Measurements from ENCODE around the gene UPK1A.
"Not testable (repeated sequence)": the region's sequence is repeated elsewhere in the genome, so short reads cannot be mapped to it uniquely, and the experiment has no call there.

The UPK1A gene

DNA sequence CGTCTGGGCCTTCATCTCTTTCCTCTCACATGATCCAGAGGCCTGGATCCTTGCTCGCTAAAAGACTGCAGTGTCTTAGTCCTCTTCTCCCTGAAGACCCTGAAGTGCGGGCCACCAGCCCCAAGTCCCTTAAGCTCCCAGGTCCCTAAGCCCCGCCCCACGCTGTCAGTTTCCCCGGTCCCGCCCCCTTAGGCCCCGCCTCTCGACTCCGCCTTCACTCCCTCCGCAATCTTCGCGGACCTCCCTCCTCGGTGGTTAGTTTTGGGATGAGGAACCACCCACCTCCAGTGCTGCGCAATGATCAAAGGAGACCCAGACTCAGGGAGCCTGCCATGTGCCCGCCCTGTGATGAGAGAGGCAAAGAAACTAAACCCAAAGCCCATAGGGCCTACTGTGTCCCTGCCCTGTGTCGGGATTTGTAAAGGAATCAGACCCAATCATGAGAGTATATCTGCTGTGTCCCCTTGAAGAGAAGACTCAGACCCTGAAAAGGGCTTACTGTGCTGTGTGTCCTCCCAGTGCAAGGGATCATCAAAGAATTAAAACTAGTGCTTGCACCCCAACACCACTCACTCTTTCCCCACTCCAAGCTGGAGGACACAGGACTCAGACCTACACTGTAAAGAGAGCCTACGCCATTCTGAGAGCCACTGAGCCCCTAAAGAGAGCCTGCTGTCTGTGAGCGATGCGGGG is 21.2 kb upstream of the UPK1A start:
- DNase-seq, result peak; percentile 27 to 74 (median 62)

DNA sequence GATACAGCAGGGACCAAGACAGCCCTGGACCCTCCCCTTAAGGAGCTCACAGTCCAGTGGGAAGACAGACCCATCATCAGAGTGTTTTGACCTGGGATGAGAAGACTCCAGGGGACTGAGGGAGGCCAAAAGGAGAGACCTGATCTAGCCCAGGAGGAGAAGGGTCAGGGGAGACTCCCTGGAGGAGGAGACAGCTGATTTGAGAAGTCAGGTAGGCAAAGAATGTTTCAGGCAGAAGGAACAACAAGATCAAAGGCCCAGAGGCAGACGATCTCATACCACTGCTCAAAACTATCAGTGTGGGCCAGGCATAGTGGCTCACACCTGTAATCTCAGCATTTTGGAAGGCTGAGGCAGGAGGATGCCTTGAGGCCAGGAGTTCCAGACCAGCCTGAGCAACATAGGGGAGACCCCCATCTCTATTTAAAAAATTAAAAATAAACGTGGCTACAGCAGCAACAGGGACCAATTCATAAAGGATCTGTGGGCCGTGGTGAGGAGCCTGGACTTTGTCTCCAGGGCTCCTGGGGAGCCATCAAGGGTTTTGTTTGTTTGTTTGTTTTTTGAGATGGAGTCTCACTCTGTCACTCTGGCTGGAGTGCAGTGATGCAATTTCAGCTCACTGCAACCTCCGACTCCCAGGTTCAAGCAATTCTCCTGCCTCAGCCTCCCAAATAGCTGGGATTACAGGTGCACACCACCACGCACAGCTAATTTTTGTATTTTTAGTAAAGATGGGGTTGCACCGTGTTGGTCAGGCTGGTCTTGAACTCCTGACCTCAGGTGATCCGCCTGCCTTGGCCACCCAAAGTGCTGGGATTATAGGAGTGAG is 20.4 kb upstream of the UPK1A start:
- DNase-seq, result no peak

DNA sequence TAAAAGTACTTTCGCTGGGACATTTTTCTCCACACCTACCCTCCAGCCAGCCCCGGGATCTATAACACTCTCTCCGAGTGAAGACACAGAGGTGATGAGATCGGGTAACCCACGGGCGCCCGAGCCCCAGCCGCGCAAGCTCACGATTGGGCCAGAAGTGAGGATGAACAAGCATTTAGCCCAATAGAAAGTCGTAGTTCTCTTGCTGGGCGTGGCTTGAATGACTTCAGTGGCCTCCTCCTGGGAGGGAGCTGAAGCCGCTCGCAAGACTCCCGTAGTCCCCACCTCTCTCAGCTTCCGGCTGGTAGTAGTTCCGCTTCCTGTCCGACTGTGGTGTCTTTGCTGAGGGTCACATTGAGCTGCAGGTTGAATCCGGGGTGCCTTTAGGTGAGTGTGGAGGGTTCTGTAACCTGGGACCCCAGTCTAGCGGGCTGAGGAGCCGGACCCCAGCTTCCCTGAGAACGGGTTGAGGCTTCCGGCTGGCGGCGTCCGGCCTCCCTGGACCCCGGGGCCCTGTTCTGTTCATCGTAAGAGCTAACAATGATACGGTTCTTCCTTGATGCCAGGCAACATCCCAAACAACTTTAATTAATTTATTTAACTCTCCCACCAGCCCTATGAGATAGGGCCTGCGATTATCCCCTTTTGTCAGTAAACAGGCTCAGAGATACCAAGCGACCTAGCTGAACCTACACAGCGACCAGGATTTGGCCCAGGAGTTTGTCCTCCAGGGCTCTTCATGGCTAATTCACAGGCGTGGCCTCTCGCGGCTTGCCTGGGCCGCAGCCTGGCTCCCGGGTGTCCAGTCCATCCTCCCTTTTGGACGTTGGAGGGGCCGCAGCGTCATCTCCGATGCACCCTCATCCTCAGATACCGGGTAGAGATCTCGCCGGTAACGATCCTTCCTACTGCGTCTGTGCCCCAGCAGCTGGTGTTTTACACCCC is 18.0 kb upstream of the UPK1A start, which contains the start of gene COX6B1:
Gene COX6B1 (plus strand): TSS at position 307 of the 945 bp plus-strand sequence. CDS start 2,921 bp downstream, outside the sequence.
- DNase-seq, result peak; percentile 71 to 92 (median 90)

DNA sequence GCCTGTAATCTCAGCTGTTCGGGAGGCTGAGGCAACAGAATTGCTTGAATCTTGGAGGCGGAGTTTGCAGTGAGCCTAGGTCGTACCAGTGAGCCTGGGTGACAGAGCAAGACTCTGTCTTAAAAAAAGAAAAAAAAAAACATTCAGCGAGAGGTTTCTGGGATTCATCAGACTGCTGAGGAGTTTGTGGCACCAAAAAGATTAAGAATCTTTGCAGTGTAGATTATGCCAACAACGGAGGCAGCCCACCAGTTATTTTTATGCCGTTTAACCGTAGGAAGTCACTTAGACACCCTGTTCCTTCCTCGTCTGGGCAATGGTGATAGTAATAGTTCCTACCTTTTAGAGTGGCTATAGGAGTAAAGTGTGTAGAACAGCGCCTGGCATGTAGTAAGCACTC is 15.7 kb upstream of the UPK1A start:
- DNase-seq, result no peak

DNA sequence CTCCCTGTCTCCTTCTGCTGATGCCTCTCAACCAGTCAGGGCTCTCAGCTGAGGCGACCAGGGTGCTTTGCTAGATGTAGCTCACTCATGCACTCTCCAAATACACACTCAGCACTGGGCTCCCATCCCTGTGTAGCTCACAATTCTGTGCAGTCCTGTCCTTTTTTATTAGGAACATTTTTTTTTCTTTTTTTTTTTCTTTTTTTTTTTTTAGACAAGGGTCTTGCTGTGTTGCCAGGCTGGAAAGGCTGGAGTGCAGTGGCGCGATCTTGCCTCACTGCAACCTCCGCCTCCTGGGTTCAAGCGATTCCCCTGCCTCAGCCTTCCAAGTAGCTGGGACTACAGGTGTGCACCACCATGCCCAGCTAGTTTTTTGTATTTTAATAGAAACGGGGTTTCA is 11.5 kb upstream of the UPK1A start:
- not testable (repeated sequence) for DNase-seq

DNA sequence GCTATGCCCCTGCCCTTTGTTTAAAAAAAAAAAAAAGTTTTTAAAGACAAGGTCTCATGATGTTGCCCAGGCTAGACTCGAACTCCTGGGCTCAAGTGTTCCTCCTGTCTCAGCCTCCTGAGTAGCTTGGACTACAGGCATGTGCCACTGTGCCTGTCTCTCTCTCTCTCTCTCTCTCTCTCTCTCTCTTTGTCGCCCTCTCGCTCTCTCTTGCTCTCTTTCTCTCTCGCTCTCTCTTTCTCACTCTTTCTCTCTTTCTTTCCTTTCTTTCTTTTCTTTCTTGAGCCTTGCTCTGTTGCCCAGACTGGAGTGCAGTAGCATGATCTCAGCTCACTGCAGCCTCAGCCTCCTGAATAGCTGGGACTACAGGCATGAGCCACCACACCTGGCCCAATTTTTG is 10.7 kb upstream of the UPK1A start:
- DNase-seq, result no peak

DNA sequence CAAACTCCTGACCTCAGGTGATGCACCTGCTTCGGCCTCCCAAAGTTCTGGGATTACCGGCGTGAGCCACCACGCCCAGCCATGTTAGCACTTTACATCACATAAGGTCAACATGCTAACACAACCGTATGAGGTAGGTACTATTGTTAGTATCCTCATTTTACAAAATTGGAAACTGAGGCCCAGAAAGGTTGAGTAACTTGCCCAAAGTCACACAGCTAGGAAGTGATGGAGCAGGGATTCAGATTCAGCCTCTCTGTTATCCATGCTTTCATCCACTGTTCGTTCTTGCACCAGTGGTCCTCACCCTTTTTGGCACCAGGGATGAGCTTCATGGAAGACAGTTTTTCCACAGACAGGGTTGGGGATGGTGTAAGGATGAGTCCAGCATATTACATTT is 9.6 kb upstream of the UPK1A start:
- DNase-seq, result no peak

DNA sequence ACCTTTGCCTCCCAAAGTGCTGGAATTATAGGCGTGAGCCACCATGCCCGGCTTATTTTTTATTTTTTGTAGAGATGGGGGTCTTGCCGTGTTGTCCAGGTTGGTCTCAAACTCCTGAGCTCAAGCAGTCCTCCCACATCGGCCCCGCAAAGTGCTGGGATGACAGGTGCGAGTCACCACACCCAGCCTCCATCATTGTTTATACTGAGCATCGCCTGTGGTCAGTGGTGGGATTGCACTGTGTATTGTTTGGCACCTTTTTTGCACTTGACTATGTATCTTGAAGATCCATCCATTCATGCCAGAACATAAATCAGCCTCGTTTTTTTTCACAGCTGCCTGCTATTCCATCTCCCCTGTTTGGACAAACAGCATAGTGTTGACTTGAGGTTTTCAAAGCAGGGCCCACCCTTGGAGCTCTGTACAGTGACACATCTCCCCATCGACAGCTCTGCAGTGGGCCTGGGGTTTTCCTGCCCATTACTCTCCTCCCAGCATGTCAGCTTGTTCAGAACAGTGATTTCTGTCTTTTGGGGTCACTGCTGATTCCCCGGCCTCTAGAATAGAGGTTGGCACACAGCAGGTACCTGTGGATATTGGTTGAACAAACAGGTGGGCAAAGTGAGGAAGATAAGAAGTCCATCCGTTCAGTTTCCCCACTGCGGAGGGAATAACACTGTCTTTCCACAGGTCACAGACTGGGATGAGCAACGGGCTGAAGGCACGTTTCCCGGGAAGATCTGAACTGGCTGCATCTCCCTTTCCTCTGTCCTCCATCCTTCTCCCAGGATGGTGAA is 8.2 kb upstream of the UPK1A start:
- no peak for DNase-seq

DNA sequence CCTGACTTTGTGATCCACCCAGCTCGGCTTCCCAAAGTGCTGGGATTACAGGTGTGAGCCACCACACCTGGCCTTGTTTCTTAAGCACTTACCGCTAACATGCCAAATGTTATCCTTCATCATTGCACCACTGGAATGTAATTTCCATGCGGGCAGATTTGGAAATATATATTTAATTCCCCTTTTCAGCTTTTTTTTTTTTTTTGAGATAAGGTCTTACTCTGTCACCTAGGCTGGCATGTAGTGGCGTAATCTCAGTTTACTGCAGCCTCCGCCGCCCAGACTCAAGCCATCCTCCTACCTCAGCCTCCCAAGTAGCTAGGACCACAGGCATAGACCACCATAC is 4.3 kb upstream of the UPK1A start:
- DNase-seq, result no peak

DNA sequence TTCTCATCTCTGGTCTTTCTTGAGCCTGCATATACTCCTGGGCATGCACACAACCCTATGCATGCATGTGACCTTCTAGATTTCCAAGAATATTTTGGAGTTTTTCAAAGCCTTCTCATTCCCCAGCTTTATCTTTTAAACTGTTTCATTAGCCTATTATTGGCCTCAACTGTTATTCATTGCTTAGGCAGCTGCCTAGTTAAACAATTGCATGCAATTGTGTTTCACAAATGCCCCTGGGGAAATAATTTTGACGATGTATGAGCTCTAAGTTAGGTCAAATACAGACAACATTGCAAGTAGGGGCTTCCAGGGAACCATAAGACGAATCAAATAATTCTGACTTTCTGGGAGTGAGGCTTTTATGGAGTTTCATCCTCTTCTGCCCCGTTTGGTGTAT is 2.3 kb upstream of the UPK1A start:
- no peak for DNase-seq

DNA sequence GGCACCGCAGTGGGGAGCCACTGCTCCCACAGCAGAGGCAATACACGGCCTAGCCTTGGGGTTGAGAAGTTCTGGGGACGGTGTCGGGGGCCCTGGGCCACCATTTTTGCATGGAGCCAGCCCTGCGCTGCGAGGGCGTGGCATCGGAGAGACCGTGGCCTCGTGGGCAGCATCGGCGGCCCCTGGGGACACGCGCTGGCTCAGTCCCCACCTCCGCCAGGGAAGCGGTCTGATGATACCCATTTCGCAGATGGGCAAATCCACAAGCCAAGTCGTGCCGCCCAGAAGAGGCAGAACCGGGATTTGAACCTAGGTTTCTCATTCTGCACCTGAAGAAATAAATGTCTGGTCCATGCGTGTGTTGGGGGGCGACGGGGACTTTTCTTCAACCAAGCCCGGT is 1.2 kb upstream of the UPK1A start:
- DNase-seq, result no peak

DNA sequence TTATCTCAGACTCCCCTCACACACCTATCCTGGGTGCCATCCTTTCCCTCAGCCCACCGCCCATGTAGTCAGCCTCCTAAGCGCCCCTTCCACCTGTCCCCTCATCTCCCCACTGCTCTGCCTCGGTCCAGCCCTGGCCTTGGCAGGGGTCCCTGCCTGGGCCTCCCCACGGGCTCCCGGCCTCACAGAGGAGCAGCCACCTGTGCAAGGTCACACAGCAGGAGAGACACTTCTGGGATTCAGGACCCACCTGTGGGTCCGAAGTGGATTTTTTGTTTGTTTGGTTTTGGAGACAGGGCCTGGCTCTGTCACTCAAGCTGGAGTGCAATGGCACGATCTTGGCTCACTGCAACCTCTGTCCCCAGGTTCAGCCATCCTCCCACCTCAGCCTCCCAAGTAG is 713 bp upstream of the UPK1A start:
- no peak for DNase-seq

DNA sequence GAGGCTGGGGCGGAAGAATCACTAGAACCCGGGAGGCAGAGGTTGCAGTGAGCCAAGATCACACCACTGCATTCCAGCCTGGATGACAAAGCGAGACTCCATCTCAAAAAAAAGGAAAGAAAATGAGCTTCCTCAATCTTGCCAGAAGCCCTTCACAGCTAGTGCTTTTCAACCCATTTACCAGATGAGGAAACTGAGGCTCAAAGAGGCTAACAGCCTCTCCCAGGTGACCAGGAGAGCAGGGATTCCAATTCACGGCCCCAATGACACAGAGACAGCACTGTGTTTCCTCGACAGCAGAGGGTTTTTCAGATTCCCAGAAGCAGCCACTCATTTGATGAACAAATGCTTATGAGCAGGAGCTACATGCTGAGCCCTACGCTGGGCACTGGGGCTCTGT is 3.2 kb downstream of the UPK1A start:
- no peak for DNase-seq

DNA sequence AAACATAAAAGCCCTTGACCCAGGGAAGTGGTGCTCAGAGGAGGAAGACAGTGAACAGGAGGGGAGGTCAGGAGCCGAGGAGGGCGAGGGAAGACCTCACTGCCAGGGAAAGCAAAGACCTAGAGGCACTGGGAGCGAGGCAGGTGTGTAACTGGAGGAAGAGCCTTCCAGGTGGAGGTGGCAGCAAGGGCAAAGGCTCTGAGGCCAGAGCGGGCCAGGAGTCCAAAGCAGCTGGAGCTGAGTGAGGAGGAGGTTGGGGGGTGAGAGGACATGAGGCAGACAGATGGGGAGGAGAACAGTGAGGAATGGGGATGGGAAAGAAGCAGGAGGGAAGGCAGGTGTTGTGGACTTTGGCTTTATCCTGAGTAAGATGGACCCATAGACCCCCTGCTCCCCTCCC is 3.7 kb downstream of the UPK1A start:
- DNase-seq, result no peak

DNA sequence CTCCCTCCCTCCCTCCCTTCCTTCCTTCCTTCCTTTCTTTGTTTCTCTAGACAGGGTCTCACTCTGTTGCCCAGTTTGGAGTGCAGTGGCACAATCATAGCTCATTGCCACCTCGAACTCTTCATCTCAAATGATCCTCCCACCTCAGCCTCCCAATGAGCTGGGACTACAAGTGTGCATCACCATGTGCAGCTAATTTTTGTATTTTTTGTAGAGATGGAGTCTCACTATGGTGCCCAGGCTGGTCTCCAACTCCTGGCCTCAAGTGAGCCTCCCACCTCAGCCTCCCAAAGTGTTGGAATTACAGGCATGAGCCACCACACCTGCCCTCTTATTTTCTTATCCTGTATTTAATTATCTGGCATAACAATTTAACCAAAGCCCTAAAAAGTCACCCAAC is 4.4 kb downstream of the UPK1A start:
- no peak for DNase-seq

DNA sequence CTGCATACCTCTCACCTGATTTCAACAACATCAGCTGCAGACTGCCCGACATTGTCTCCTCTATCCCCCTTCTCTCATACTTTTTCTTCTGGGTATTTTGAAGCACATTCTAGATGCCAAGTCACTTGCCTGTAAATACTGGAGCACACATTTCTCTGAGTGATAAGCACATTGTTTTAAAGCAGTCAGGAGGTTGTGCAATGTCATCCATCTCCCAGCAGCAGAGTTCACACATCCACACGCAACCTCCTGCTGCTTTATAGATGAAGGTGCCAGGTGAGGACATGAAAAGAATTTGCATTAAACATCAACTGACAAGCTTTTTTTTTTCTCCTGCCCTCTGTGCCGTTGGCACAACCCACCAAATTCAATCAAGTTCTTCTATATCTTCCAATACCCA is 5.5 kb downstream of the UPK1A start:
- no peak for DNase-seq

DNA sequence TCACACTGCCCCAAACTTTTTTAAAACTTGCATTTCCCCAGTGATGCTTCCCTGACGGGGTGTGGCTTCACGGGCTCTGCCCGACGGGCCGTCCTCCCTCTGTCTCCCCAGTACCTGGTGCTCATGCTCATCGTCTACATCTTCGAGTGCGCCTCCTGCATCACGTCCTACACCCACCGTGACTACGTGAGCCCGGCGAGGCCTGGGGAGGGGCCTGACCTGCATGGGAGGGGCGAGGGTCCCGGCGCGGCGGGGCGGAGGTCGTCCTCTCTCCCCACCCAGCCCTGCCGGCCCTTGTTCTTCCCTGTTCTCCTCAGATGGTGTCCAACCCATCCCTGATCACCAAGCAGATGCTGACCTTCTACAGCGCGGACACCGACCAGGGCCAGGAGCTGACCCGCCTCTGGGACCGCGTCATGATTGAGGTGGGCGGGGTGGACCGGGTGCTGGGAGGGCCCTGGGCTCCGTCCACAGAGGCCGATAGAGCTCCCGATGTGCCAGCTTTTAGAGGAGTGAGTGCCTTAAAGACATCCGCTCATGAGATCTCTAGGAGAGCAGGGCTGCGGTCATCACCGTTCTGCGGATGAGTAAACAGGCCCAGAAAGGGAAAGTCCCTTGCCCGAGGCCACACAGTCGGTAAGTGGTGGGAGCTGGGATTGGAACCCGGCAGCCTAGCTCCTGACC is 6.9 kb downstream of the UPK1A start:
- DNase-seq, result peak in 2 of 6 experiments; percentile 11 to 15

DNA sequence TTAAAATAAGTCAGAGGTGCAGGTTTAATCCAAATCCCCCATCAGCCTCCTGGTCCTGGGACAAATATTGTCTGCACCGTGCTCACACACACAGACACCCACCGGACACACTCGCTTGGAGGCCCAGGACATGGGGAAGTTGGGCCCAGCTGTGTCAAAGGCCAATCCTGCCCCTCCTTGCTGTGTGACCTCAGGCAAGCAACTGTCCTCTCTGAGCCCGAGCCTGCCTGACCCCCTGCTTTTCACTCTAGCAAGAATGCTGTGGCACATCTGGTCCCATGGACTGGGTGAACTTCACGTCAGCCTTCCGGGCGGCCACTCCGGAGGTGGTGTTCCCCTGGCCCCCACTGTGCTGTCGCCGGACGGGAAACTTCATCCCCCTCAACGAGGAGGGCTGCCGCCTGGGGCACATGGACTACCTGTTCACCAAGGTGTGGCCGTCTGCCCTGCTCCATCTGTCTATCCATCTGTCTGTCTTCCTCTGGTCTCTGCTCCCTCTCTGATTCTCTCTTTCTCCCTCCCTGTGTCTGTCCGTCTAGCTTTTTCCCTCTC is 9.3 kb downstream of the UPK1A start:
- no peak for DNase-seq

DNA sequence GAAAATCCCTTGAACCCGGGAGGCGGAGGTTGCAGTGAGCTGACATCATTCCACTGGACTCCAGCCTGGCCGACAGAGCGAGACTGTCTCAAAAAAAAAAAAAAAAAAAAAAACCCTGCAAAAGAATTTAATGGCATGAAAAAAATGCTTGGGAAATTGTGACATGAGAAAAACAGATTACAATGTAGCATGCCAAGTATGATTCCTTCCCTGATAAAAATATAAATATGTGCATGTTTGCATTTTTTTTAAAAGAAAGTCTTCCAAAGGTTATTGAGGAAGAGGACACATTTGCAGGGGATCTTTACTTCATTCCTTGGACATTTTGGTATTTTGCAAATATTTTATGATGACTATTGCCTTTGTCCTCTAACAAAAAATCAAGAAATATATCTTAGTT is 23.5 kb downstream of the UPK1A start:
- no peak for DNase-seq

DNA sequence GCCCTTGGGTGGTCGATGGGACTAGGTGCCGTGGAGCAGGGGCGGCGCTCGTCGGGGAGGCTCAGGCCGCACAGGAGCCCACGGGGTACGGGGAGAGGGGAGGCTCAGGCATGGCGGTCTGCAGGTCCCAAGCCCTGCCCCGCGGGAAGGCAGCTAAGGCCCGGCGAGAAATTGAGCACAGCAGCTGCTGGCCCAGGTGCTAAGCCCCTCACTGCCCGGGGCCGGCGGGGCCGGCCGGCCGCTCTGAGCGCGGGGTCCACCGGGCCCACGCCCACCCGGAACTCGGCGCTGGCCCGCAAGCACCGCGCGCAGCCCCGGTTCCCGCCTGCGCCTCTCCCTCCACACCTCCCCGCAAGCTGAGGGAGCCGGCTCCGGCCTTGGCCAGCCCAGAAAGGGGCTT is 24.8 kb downstream of the UPK1A start:
- DNase-seq, result not testable (repeated sequence)

DNA sequence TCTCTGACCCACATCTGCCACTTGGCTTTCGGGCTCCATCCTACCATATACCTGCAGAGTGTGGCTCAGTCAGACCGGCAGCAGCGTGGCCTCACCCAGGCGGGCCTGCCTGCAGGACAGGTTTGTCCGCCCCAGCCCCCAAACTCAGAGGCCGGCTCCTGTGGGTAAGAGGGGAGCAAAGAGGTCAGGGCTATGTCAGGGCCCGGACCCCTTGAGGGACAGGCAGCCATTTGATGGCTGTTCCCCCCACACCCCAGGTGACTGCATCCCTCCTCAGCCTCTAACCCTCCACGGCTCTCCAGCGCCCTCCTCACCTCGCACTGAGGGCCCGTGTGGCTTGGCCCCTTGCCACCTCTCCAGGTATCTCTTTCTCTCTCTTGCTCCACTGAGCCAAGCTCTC is 25.7 kb downstream of the UPK1A start:
- no peak for DNase-seq

DNA sequence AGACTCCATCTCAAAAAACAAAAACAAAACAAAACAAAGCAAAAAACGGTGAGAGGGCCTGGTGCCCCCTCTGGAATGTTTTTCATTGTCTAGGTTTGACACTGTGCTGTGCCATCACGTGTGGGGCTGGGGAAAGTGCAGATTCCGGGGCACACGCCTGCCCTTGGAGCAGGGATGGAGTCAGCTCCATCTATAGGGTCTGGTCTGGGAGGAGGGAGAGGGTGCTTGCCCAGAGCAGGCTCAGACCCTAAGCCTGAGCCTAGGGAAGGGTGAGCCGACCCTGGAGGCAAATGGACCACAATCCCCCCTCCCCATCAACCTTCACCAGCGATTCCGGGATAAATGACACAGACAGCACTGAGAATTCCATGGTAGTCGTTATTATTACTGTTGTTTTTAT is 27.1 kb downstream of the UPK1A start:
- no peak for DNase-seq

Measured in stimulated activated naive CD4-positive, alpha-beta T cell (primary cell).